ENCODE measurements around the gene TNFRSF19. TPM values are rescaled to one million over a fixed set of nuclear protein-coding genes. Genes with fewer than 3 reads are reported as not detected.

Gene TNFRSF19
- total and polyA plus RNA-seq, 10 of the 15 experiments (the other 5 are each of a cell fraction or from before 2014, with no cell fraction given) = 16.4 to 46.2 (median 35.4) TPM

- TF ChIP-seq ZNF687 (IDR thresholded peaks at IDR 0.05) (no peak), RAD21 (IDR thresholded peaks at IDR 0.05; ENCODE audit: insufficient read depth, low read depth, low read length) (no peak), NR2C2 (IDR thresholded peaks at IDR 0.05; ENCODE audit: borderline replicate concordance, control insufficient read depth, insufficient read length, low read depth) (no peak), CHD2 (IDR thresholded peaks at IDR 0.05; ENCODE audit: borderline replicate concordance, low read depth, low read length) (no peak), USF2 (IDR thresholded peaks at IDR 0.05; ENCODE audit: borderline replicate concordance, low read depth, low read length) (no peak), RAD51 (IDR thresholded peaks at IDR 0.05) (no peak)
These were observed 23.1 kb upstream of the TNFRSF19 start (continued) for GRCh38 chr13:23547000-23547590.

- RAD21 ChIA-PET (ENCODE audit: unreplicated experiment) = no interaction called here
- TF ChIP-seq GABPA (IDR thresholded peaks at IDR 0.05; ENCODE audit: low read depth) (no peak), MEF2A (IDR thresholded peaks at IDR 0.05; ENCODE audit: insufficient read depth, low read depth, low read length) (no peak), ZNF24 (IDR thresholded peaks at IDR 0.05) (no peak), ETV6 (conservative IDR thresholded peaks at IDR 0.05 in 1 of 2, IDR thresholded peaks at IDR 0.05 in 1 of 2; ENCODE audit: borderline replicate concordance in 1 of 2, low read depth in 1 of 2) (no peak), ATF3 (IDR thresholded peaks at IDR 0.05; ENCODE audit: borderline replicate concordance, extremely low read depth, low read depth, low read length) (no peak), KLF5 (IDR thresholded peaks at IDR 0.05; ENCODE audit: partially characterized antibody) (no peak), ZNF687 (IDR thresholded peaks at IDR 0.05) (no peak)
These were observed 20.5 kb upstream of the TNFRSF19 start for GRCh38 chr13:23549724-23550123.

More at GRCh38 chr13:23549724-23550123, 20.5 kb upstream of the TNFRSF19 start:
- Histone ChIP-seq H2AFZ (ENCODE audit: control insufficient read depth, low read depth, low read length) (no peak overlapping the region), H4K20me1 (ENCODE audit: control insufficient read depth, insufficient read depth) (no peaks in the 10 kb centered on the region), H3K4me2 (ENCODE audit: control insufficient read depth, insufficient read depth) (no peak overlapping the region), H3K9me3 (replicated peaks; ENCODE audit: control insufficient read depth, insufficient read depth, low read length) (0 out of 3 replicates have a peak, but pooled peaks cover 1% of the 10 kb centered on the region), H3K9ac (ENCODE audit: control insufficient read depth, insufficient read depth, low read length) (no peak overlapping the region), H3K27ac (ENCODE audit: control insufficient read depth, insufficient read depth) (no peak overlapping the region), H3K4me3 (no peak overlapping the region), H3K79me2 (ENCODE audit: control insufficient read depth, insufficient read depth, low read length) (no peaks in the 10 kb centered on the region), H3K36me3 (ENCODE audit: control insufficient read depth in 2 of 2, insufficient read depth in 2 of 2, low read length in 1 of 2) (no peaks in the 10 kb centered on the region), H3K27me3 (replicated peaks in 1 of 2; ENCODE audit: control insufficient read depth in 2 of 2, insufficient read depth in 2 of 2, low read length in 1 of 2) (peaks cover 0 to 1% of the 10 kb centered on the region in 2 experiments; a peak in 1 of 4 replicates), H3K4me1 (ENCODE audit: control insufficient read depth, insufficient read depth, low read length) (peaks cover 10% of the 10 kb centered on the region; the same call in 1 of the 2 replicates)
- ChIA-PET CTCF (no interaction called here), POLR2A (no interaction called here), SMC1A (ENCODE audit: uncharacterized antibody, unreplicated experiment) (no interaction called here)
- BruUV-seq (replicated peaks) = no TSS peak
- DNase-seq (ENCODE audit: low read depth, low spot score) (no peak), FAIRE-seq (no peak), ATAC-seq (no peak)
- in situ Hi-C loops (cut with MboI) (no loop called here), intact Hi-C loops (cut with micrococcal nuclease; ENCODE audit: unreplicated experiment) (no loop called here)

Measured in GM12878 (cell line).